Measurements from ENCODE around the gene SDR42E2.
"Not testable (repeated sequence)": the region's sequence is repeated elsewhere in the genome, so short reads cannot be mapped to it uniquely, and the experiment has no call there.

Gene SDR42E2

DNA sequence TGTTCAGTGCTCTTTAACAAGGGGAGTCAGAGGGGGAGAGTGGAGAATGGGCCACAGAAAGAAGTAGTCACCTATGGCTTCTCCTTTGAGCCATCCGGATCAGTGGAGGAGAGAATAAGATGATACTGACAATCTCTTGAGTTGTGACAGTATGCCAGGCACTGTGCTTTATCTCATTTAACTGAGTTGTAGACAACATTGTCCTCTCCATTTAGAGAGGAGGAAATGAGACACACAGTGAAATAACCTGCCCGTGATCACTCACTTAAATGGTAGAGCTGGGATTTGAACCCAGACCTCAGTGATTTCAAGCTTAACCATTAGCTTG, 25.9 kb downstream of the SDR42E2 start:
- in situ Hi-C loops (cut with HindIII; ENCODE audit: low pct_ligation_motif_present, low pct_unique_long_range_greater_than_20kb, low sequenced_read_pairs): loop anchor here (25.0 kb wide), 2 partner anchors 101 to 176 kb away; partner anchors contain the start of genes MOSMO, PDZD9 and VWA3A

DNA sequence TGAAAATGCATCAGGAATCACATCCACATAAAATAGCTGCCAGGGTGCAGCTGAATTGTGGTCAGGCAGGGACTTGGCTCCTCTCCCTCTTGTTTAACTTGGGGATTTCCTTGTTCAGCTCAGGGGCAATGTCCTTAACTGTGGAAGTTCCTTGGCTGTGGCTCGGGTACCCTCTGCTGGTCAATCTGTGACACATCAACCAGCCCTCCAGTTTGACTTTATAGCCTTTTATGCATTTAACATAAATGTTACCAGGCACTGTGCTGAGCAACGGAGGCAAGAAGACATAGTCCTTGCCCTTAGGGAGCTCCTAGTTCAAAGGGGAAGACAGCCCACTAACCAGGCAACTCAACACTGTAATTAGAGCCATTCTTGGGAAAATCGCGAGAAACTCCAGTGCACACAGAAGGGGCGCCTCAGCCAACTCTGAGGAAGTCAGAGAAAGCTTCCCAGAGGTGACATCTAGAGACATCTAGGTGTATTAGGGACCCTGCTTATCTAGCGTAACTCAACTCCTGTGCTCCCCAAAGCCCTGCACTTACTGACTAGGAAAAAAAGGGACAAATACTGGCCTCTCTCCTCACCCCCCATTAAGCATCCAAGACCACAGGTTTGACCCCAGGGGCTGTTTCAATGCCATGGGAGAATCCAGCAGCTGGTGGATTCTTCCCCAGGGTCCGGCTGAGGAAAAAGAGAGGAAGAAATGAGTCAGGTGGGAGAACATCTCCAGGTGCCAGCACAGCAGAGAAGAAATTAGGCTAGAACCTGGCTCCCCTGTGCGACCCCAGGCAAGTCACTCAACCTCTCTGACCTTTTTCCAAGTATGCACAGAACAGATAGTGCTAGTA, 26.5 kb downstream of the SDR42E2 start:
- in situ Hi-C loops (cut with HindIII; ENCODE audit: low pct_ligation_motif_present, low pct_unique_long_range_greater_than_20kb, low sequenced_read_pairs): loop anchor here (25.0 kb wide), 2 partner anchors 102 to 177 kb away; partner anchors contain the start of genes MOSMO, PDZD9 and VWA3A
- peak; percentile 96 for DNase-seq

More for the DNA sequence above, 25.9 kb downstream of the SDR42E2 start:
- no peak for DNase-seq

DNA sequence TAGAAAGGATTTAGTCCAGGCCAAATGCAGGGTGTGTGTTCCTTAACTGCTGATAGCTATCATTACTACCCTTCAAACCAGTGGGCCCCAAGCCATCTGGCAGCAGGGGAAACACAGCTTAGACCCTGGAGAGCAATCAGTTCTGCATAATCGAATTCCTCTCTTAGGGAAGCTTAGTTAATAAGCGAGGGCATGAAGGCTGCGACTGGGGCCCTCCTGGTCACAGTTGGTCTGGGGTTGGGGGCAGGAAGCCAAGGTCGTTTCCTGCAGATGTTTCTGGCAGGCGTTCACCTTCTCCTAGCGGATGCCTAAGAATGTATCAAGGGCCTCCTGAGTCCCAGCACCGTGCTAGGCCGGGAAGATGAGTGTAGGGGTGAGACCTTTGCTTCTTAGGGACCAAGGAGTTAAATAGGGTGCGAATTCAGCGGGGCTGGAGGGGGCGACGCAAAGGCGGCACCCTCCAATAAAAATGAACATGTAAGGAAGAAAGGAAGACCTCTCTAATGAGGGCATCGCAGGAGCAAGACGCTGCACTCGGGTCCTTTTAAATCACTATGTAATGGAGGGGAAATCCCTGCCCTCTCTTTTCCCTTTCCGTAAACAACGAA, 27.3 kb downstream of the SDR42E2 start:
- peak; percentile 22 for DNase-seq
- in situ Hi-C loops (cut with HindIII; ENCODE audit: low pct_ligation_motif_present, low pct_unique_long_range_greater_than_20kb, low sequenced_read_pairs): loop anchor here (25.0 kb wide), 2 partner anchors 102 to 177 kb away; partner anchors contain the start of genes MOSMO, PDZD9 and VWA3A

DNA sequence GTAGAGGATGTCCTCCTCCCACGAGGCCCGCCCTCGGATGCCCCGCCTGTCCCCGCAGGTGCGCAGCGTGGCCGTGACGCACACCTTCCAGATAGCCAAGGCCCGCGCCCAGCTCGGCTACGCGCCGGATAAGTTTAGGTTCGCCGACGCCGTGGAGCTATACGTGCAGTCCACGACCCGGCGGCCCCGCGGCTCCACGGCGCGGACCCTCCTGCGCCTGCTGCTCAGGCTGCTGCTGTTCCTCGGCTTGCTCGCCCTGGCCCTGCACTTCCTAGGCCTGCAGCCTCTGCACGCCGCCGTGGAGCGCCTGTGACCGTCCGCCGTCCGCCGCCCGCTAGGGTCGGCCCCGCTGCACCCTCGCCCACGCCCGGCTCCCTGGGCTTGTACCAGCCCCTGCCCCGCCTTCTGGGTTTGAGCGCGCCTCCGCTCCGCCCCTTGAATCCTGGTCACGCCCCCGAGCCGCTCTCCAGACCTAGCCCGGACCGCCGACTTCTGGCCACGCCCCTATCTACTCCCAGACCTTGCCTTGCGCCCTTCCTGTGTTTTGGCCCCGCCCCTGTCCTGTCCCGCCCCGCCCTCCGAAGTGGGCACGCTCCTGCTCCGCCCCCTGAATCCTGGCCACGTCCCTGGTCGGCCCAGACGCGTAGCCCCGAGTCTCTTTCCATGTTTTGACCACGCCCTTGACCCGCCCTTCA, 27.9 kb downstream of the SDR42E2 start:
- in situ Hi-C loops (cut with HindIII; ENCODE audit: low pct_ligation_motif_present, low pct_unique_long_range_greater_than_20kb, low sequenced_read_pairs): loop anchor here (25.0 kb wide), 2 partner anchors 103 to 178 kb away; partner anchors contain the start of genes MOSMO, PDZD9 and VWA3A
- DNase-seq: peak; percentile 99

DNA sequence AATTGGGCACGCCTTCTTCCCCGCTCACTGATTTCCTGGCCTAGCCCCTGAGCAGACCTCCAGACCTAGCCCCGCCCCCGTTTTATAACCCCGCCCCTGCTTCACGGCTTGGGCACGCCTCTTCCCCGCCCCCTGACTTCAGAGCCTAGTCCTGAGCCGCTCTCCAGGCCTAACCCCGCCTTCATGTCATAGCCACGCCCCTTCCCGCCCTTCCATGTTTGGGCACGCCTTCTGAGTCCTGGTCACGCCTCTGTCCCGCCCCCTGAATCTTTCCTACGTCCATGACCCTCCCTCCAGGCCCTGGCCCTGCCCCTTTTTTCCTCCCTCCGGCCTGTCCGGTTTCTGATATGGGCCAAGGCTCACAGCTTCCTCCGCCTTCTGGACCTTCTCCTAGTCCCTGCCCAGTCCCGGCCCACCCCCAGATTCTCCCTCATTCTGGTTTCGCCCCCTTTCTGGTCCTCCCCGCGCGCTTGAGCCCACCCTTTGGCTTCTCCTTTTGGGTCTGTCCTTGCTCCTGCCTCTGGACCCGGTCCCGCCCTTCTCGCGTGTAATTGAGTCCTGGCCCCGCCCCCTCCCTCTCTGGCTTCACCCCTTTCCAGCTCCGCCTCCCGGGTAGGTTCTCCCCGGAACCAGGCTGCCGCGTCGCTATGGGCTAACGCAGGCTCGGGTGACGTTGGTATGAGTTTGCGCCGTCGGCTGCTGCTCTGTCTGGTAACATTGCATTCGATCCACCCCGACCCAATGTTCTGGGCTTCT, 28.6 kb downstream of the SDR42E2 start:
- in situ Hi-C loops (cut with HindIII; ENCODE audit: low pct_ligation_motif_present, low pct_unique_long_range_greater_than_20kb, low sequenced_read_pairs): loop anchor here (25.0 kb wide), 2 partner anchors 104 to 179 kb away; partner anchors contain the start of genes MOSMO, PDZD9 and VWA3A
- peak; percentile 98 for DNase-seq

DNA sequence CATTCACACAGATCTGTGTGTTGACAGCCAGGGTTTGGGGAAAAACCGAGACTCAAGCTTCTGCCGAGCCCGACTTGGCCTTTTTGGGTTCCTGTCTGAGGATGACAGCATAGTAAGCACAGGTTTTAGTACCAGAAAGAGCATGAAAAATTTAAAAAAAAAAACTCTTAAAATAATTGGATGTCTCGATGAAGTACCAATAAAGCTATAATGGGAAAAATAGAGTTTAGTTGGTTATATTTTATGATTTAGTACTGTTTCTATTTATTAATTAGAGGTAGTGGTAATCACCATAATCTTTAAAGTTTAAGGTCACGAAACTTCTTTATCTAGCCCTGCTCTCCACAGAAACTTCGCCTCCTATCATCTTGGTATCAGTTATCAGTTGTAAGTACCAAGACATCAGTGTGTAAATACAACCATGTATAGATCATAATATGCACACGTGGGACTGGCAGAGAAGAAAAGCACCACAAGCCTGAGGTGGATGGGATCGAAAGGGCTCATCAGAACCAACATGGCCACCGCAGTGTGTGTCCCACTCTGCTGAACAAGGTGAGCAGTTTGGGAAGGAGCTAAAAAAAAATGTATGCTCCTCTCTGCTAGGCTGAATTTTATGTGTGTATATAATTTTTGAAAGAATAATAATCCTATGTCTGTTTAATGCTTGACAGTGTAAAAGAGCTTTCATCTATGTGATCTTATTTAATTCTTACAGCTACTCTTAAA, 29.4 kb downstream of the SDR42E2 start:
- in situ Hi-C loops (cut with HindIII; ENCODE audit: low pct_ligation_motif_present, low pct_unique_long_range_greater_than_20kb, low sequenced_read_pairs): loop anchor here (25.0 kb wide), 2 partner anchors 104 to 179 kb away; partner anchors contain the start of genes MOSMO, PDZD9 and VWA3A
- DNase-seq: no peak

DNA sequence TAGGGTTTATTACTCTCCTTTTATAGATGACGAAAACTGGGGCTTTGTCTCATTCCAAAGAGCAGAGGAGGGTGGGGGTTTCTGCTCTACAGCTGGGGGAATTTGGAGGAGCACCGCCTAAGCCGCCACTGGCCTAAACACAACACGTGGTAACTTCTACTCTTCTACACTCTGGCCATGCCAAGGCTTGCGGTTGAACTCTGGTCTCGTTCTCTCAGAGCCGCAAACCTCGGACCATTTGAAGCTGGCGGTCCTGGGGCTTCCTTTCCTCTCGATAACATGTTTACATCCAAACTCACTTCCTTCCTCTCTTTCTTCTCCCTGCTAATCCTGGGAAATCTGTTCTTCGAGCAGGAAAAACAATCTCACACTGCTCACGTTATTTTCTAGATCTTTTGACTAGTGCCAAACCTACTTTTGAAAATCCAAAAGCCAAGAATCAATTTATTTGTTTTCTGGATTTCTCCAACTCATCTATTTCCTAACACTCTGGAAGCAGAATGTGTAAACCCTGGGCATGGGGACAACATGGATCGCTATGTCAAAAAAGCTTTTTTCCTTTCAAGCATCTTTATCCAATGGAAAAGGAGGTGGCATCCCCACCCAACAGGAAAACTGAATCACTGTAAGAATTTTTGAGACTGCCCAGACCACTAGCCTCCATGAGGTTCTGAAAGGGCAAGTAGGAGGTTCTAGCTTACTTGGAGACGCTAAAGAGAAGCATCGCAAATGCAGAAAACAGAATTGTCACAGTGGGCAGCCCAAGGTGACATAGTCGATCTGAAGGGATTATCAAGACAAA, 30.2 kb downstream of the SDR42E2 start:
- no peak for DNase-seq

DNA sequence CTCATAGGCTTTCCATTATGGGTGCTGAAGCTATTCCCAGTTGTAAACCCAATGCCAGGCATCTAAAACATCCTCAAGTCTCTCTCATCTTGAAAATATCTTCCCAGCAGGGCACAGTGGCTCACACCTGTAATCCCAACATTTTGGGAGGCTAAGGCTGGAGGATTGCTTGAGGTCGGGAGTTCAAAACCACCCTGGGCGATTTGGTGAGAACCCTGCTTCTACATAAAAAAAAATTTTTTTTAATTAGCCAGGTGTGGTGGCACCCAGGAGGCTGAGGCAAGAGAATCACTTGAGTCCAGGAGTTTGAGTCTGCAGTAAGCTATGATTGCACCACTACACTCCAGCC, 30.7 kb downstream of the SDR42E2 start:
- DNase-seq: no peak
- in situ Hi-C loops (cut with HindIII; ENCODE audit: low pct_ligation_motif_present, low pct_unique_long_range_greater_than_20kb, low sequenced_read_pairs): loop anchor here (25.0 kb wide), 2 partner anchors 106 to 181 kb away; partner anchors contain the start of genes MOSMO, PDZD9 and VWA3A

More for the DNA sequence above, 30.2 kb downstream of the SDR42E2 start:
- in situ Hi-C loops (cut with HindIII; ENCODE audit: low pct_ligation_motif_present, low pct_unique_long_range_greater_than_20kb, low sequenced_read_pairs): loop anchor here (25.0 kb wide), 2 partner anchors 105 to 180 kb away; partner anchors contain the start of genes MOSMO, PDZD9 and VWA3A

DNA sequence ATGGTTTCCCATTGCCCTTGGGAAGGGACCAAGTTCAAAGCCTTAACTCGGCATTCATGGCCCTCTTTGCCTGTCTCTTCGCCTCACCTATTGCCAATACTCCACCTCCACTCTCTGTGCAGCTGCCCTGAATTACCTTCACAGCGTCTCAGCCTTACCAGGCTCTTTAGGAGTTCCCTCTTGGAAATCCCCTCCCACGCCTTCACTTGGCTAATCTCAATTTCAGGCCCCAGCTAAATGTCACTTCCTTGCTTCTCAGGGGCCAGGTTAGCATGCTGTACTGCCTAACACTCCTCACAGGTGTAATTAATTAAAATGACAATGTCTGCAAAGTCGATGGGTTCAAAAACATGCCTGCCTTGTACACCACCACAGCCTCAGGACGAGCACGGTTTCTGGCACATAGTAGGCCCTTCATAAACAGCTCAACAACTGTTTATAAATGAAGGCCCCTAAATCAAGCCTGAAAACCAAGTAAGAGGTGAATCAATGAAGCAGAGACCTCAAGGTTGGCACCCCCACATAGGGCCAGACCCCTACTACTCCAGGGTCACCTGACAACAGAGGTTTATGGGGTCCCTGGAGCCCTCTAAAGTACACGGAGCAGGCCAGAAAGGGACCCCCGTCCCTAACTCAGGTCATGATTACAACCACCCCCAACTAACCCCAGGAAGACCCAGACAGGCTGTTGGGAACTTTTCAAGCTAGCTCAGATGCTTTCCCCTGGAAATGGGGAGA, 32.6 kb downstream of the SDR42E2 start:
- in situ Hi-C loops (cut with HindIII; ENCODE audit: low pct_ligation_motif_present, low pct_unique_long_range_greater_than_20kb, low sequenced_read_pairs): loop anchor here (25.0 kb wide), 2 partner anchors 108 to 183 kb away; partner anchors contain the start of genes MOSMO, PDZD9 and VWA3A
- DNase-seq: no peak

DNA sequence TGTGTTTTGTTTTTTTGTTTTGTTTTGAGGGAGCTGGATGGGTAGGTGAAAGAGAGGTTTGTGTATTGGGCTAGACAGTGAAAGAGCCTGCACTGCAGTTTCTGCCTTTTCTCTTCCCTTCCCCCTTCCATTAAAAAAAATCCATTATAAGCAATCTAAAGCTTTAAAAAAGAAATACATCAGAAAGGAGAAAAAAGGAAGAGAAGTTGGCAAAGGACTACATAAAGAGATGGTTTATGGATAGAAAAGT, 33.1 kb downstream of the SDR42E2 start:
- in situ Hi-C loops (cut with HindIII; ENCODE audit: low pct_ligation_motif_present, low pct_unique_long_range_greater_than_20kb, low sequenced_read_pairs): loop anchor here (25.0 kb wide), 2 partner anchors 108 to 183 kb away; partner anchors contain the start of genes MOSMO, PDZD9 and VWA3A
- no peak for DNase-seq

DNA sequence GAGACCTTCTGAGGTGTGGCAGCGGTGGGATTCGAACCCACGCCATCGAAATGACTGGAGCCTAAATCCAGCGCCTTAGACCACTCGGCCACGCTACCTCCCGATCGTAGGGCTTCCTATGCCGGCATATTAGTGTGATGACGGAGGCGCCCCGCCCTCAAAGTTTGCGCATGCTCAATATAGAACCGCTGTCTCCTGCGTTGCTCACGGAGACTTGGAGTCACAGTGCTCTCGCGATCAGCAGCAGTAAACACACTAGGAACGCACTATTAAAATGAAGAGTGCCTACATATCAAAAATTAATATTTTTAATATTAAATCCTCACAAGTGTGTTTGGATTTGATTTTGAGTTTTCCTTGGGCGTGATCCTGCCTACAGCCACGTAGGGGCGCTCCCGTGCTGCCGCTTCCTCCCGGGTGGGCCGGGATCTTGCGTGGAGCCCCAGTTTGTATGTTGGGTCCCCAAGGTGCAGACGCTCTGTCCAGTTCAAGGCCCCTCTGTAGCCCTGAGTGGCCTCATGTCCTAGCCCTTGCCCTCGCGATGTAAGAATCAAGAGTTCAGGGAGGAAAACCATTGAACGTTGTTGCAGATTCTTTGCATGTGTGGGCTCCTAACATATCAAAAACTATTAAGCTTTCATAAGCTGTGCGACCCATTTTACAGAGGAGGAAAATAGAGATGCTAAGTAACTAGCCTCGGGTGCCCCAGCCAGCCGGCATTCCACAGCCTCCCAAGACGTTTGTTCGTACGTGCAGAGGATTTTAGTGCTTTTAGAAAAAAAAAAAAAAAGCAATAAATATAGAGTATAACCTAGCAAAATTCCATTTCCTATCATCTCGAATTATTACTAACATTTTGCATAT, 33.6 kb downstream of the SDR42E2 start:
- peak; percentile 90 for DNase-seq
- in situ Hi-C loops (cut with HindIII; ENCODE audit: low pct_ligation_motif_present, low pct_unique_long_range_greater_than_20kb, low sequenced_read_pairs): loop anchor here (25.0 kb wide), 2 partner anchors 109 to 184 kb away; partner anchors contain the start of genes MOSMO, PDZD9 and VWA3A

DNA sequence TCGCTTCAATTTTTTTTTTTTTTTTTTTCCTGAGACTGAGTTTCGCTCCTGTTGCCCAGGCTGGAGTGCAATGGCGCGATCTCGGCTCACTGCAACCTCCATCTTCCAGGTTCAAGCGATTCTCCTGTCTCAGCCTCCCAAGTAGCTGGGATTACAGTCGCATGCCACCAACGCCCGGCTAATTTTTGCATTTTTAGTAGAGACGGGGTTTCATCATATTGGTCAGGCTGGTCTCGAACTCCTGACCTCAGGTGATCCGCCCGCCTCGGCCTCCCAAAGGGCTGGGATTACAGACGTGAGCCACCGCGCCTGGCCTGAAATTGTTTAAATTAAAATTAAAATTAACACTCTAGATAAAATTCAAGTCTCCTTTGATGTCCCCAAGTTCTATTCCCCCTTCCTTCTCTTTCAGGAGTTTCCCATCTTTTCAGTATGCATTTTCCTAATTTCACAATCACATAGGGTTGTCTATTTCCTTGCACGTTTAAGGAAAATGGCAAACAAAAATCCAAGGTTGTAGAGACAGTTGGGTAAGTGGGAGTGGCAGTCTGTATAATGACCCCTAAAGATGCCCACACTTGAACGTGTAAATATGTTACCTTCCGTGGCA, 34.4 kb downstream of the SDR42E2 start:
- not testable (repeated sequence) for DNase-seq
- in situ Hi-C loops (cut with HindIII; ENCODE audit: low pct_ligation_motif_present, low pct_unique_long_range_greater_than_20kb, low sequenced_read_pairs): loop anchor here (25.0 kb wide), 2 partner anchors 109 to 184 kb away; partner anchors contain the start of genes MOSMO, PDZD9 and VWA3A

DNA sequence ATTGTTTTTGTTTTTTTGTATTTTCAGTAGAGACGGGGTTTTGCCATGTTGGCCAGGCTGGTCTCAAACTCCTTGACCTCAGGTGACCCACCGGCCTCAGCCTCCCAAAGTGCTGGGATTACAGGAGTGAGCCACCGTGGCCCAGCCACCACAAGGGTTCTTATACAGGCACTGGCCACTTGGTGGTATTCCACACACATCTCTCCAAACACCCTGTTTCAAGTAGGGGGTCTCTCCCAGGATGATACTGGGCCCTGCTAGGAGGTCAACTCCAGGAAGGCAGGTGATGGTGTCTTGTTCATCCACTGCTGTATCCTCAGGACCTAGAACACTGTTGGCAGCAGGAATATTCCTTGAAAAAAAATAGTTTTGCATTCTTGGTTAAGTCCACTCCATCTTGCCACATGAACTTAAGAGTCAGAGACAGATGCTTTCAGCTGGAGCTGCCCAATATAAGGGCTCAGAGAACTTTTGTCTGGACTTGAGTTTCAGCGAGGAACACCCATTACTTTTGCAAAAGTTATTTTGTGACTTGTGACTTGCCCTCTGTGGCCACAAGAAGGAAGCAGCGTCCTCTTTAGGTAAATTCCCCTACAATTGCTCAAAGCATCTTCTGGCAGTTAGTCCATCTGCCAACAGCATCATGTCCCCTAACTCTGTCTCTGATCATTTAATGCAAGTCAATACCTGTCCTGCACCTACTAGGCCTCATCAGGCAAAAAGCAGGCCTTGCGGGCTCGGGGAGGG, 36.4 kb downstream of the SDR42E2 start:
- peak; percentile 19 for DNase-seq

DNA sequence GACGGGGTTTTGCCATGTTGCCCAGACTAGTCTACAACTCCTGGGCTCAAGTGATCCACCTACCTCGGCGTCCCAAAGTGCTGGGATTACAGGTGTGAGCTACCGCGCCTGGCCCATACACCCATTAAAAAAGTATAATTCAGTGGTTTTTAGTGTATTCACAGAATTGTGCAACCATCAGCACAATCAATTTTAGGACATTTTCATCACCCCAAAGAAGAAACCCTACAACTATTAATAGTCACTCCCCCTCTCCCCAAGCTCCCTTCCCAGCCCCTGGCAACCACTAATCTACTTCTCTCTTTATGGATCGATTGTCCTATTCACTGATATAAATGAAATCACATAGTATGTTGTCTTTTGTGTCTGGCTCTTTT, 39.9 kb downstream of the SDR42E2 start:
- in situ Hi-C loops (cut with HindIII; ENCODE audit: low pct_ligation_motif_present, low pct_unique_long_range_greater_than_20kb, low sequenced_read_pairs): no loop called here
- DNase-seq: no peak

More for the DNA sequence above, 36.4 kb downstream of the SDR42E2 start:
- in situ Hi-C loops (cut with HindIII; ENCODE audit: low pct_ligation_motif_present, low pct_unique_long_range_greater_than_20kb, low sequenced_read_pairs): loop anchor here (25.0 kb wide), 2 partner anchors 111 to 186 kb away; partner anchors contain the start of genes MOSMO, PDZD9 and VWA3A
